Activated T-cell treated with anti-CD3 and anti-CD28 coated beads for 4 hours (primary cell): ENCODE data around the gene DCUN1D4.

Experiments
- DNase-seq: peaks from one replicate; pipeline ENCODE4 v3.0.0-alpha.2; 2020

Gene DCUN1D4

GRCh38 chr4:51842554-51843308 lies at the start of gene DCUN1D4:
TSS of gene DCUN1D4 (plus strand) at chr4:51843153. CDS start at chr4:51843243, 90 bp downstream.
- peak; percentile 91 for DNase-seq

GRCh38 chr4:51820443-51821234 lies 22.3 kb upstream of the DCUN1D4 start:
- no peak for DNase-seq

DNA sequence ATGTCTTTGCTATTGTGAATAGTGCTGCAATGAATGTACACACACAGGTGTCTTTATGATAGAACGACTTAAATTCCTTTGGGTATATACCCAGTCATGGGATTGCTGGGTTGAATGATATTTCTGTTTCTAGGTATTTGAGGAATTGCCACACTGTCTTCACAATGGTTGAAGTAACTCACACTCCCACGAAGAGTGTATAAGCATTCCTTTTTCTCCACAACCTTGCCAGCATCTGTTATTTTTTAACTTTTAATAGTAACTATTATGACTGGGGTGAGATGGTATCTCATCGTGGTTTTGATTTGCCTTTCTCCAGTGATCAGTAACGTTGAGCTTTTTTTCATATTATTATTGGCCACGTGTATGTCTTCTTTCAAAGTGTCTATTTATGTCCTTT lies 17.6 kb upstream of the DCUN1D4 start:
- no peak for DNase-seq

GRCh38 chr4:51830156-51830720 lies 12.7 kb upstream of the DCUN1D4 start:
- no peak for DNase-seq

GRCh38 chr4:51831133-51831532 lies 11.8 kb upstream of the DCUN1D4 start:
- peak; percentile 49 for DNase-seq

DNA sequence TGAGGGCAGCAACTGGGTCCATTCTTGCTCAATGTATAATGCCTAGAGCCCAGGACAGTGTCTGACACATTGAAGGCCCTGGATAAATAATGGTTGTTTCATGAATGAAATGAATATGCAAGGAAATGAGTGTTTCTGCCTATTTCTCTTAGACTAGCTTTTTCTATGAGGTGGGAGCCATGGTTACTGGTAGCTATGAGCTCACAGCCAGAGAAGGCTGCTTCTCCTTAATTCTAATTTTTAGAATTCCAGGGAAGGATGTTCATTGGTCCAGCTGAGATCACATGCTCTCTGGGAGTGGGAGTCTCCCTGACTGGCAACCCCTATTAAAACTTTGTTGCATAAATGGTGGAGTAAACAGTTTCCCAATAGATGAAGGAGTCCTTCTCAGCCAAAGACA lies 9.7 kb upstream of the DCUN1D4 start:
- no peak for DNase-seq

DNA sequence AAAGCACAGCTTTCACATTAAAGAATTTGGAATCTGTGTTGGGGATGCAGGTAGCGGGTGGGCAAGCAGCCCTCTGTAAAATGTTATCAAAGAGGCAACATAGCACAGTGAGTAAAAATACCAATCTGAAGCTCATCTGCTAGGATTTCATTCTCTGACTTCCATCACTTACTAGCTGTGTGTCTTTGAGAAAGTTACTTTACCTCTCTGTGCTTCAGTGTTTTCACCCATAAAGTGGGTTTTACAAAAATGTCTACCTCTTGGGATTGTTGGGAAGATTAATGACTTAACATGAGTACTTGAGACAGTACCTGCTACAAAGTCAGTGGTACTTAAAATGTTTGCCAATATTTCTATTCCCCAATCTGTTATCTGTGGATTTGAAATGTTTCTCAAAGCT lies 7.9 kb upstream of the DCUN1D4 start:
- no peak for DNase-seq

DNA sequence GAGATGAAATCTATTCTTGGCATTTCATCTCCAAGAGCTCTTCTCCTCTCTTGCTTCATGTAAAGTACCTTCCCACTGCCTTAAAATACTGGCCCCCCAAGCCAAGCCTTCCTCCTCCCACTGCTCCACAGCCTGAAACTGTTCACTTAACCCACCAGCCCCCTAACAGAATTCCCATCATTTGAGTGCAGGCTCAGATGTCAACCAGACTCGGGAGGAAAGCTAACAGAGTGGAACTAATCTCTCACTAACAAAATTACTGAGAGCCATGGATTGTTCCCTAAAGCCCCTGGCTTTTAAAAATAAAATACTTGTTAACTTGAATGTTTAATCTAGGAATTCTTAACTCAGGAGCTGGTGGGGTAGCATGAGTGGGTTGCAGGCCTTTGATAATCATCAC lies 7.1 kb upstream of the DCUN1D4 start:
- DNase-seq: no peak

DNA sequence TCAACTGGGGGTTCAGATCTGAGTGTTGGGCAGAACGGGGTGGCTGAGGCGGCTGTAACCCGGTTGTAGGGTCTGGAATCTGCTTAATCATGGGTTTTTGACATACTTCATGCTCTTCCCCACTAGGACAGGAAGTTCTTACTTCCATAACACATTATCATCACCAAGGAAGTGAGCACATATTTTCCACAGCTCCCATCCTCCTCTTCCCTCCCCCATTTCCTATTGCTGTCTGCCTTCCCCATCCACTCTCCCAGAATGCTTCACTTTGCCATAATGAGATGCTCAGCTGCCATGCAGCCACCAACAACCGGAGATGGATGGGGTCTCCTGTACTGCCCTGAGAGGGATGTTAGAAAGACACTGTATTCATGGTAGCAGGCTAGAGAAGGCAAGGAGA lies 6.4 kb upstream of the DCUN1D4 start:
- no peak for DNase-seq

- DNase-seq: no peak
These were observed 2.2 kb upstream of the DCUN1D4 start for GRCh38 chr4:51840781-51841180.

DNA sequence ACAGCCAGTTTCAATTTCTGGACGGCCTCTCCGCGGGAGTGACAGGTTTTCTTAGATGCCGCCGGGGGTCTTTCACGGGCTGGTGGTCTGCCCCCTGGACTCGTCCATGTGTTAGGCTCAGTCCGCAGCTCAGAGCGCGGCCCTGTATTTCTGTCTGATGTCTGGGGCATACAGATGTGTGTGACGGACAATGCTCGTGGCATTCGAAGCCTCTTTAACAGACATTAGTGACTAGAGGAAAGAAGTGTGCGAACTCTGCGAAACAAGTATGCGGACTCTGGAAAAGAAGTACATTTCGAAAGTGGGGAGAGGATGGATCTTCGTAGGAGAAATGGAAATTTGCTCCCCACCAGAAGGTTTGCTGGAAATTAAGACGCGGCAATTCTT lies 793 bp upstream of the DCUN1D4 start:
- DNase-seq: no peak

GRCh38 chr4:51843309-51844152 lies 578 bp downstream of the DCUN1D4 start:
- DNase-seq: peak; percentile 57

GRCh38 chr4:51844153-51845054 lies 1.5 kb downstream of the DCUN1D4 start:
- DNase-seq: peak; percentile 69

GRCh38 chr4:51845055-51845426 lies 2.1 kb downstream of the DCUN1D4 start:
- DNase-seq: no peak

DNA sequence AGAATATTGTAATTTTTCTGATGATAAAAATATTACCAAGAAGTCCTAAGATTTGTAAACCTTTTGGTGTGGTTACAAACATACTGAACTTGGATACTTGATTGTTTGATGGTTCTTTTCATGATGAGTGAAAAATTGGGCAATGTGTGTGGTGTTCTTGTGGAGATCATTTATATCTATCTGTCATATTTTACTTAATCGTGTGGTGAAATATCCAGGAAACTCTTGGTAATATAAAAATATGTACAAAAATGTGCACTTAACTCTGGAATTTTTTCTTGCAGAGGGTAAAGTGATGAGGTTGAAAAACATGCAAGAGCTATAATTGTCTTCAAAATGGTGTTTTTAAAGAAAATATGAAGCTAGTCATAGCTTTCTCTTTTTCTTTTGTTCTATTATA lies 2.8 kb downstream of the DCUN1D4 start:
- no peak for DNase-seq

DNA sequence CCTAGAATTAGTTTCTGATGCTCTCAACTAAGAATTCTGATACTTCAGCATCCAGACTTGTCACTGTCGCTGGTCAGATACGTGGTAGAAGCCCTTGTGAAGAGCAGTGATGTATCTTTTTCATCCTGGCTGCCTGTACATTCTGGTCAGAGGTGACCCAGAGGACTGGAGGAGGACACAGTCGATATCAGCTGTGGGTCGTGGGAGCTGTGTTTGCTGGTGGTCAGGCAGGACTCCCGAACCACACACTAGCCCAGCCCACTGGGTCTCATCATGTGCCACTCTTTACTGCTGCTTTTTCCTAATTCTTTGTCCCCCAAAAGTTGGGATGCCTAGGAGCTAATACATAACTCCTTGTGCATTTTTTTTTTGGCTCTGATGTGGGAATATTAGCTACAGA lies 6.5 kb downstream of the DCUN1D4 start:
- DNase-seq: no peak

- DNase-seq: no peak
These were observed 7.3 kb downstream of the DCUN1D4 start for GRCh38 chr4:51850294-51850693.

DNA sequence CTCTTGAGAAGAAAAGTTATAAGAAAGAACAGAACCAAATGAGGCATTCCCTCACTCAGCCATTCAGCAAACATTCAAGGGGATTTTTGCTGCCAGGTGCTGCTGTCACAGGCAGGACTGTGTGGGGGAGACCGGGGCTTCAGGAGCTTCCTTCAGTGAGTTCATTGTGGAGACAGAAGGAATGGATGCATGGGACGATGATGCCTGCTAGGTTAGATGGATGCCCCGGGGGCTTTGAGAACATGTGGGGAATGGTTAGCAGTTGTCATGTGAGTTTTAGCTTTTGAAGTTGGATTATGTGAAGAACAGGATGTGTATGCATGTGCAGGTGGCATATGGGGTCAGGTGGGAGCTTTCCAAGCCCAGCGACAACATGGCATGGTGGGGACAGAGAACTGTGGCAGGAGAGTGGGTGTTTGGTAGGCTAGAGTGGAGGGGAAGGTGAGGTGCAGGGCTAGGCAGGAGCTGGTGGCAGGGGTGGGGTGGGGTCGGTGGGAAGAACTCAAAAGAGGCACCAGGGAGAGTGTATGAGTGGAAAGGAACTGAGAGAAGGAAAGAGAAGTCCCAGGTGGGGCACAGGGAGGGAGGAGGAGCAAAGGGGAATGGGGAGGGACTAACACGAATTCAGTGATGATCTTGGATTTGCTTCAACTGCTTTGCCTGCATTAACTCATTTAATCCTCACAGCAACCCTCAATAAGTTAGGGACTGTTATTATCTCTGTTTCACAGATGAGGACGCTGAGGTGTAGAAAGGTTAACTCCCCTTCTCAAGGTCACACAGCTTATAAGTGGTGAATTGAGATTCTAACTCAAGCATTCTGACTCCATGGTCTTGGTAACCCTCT lies 8.4 kb downstream of the DCUN1D4 start:
- no peak for DNase-seq

DNA sequence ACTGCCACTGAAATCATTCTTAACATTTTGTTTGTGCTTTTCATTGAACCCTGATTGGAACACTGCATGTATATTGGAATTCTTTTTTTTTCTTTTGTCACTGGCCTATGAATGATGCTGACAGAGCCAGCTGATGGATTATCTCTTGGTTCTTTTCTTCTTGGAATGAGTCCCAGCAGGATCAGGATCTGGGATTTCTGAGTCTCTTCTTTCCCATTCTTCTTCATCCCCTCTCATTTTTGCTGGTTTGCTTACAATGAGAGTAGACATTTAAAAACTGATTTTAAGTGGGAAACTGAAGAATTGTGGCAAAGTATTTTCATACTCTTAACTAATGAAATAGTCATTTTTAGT lies 9.0 kb downstream of the DCUN1D4 start:
- DNase-seq: no peak

- no peak for DNase-seq
These were observed 10.2 kb downstream of the DCUN1D4 start for GRCh38 chr4:51853027-51853682.

DNA sequence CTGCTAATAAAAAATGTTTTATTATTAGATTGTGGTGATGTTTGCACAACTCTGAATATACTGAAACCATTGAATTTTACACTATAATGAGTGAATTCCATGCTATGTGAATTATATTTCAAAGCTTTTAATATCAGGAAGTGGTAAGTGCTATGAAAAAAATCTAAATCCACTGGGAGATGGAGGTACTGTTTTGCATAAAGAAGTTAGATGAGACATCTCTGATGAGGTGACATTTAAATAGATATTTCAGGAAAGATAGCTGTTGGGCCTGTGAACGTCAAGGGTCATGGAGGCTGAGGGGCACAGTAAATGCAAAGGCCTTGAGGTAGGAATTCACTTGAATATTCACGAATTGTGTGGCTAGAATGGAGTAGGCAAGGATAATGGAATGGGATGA lies 12.3 kb downstream of the DCUN1D4 start:
- no peak for DNase-seq
